PC-3 (cell line): ENCODE measurements around the gene GALNTL6. TPM values are rescaled to one million over a fixed set of nuclear protein-coding genes. Genes with fewer than 3 reads are reported as not detected.

ENCODE experiments used
- ATAC-seq: fragments of 200-7000 bp; cut with Tn5 transposase; 2 replicates; pipeline ENCODE4 v1.9.1; 2020; ENCODE audit warnings: mild to moderate bottlenecking, moderate library complexity
- BruUV-seq: library from RNA; stranded (reverse); fragments of 400-500 nt; replicated peaks from 2 replicates; lab custom pipeline; 2021; lab: Mats Ljungman, UMichigan
- CTCF ChIA-PET: fragments of 300-600 bp; sonication (Branson Sonifier 250); formaldehyde crosslinking; loops from one replicate; lab custom pipeline; 2022; ENCODE audit warnings: antibody characterized with exemption; lab: Charles Lee
- POLR2A ChIA-PET: fragments of 300-600 bp; sonication (Branson Sonifier 250); formaldehyde crosslinking; loops from one replicate; lab custom pipeline; 2022; ENCODE audit warnings: antibody characterized with exemption; ENCODE audit not compliant: unreplicated experiment; lab: Charles Lee
- DNase-seq: peaks from one replicate; pipeline ENCODE4 v3.0.0-alpha.2; 2015
- H2AFZ ChIP-seq: fragments of 300-600 bp; sonication (generic); 2 replicates; pipeline ENCODE4 v1.6.0; 2016; ENCODE audit warnings: antibody characterized with exemption, low read length
- H3F3A ChIP-seq: fragments of 300-600 bp; sonication (generic); one replicate; pipeline ENCODE4 v1.6.0; 2017; ENCODE audit warnings: antibody characterized with exemption, low read length, control low read depth, mild to moderate bottlenecking; ENCODE audit not compliant: unreplicated experiment
- H3K27ac ChIP-seq: fragments of 300-600 bp; sonication (generic); 2 replicates; pipeline ENCODE4 v1.5.1; 2016; ENCODE audit warnings: mild to moderate bottlenecking, low read length
- H3K27me3 ChIP-seq: fragments of 300-600 bp; sonication (generic); 2 replicates; pipeline ENCODE4 v1.6.1; 2016; ENCODE audit warnings: low read length, mixed read lengths
- H3K36me3 ChIP-seq: fragments of 300-600 bp; sonication (generic); 2 replicates; pipeline ENCODE4 v1.6.1; 2016; ENCODE audit warnings: low read depth, mixed run types, low read length, mixed read lengths
- H3K4me1 ChIP-seq: fragments of 300-600 bp; sonication (generic); 2 replicates; pipeline ENCODE4 v1.5.1; 2016; ENCODE audit warnings: low read length; ENCODE audit not compliant: insufficient read depth
- H3K4me2 ChIP-seq: fragments of 300-600 bp; sonication (generic); 2 replicates; pipeline ENCODE4 v1.6.0; 2016; ENCODE audit warnings: low read length
- H3K4me3 ChIP-seq: fragments of 300-600 bp; sonication (generic); 2 replicates; pipeline ENCODE4 v1.5.1; 2016; ENCODE audit warnings: mild to moderate bottlenecking, low read length, mixed read lengths
- H3K79me2 ChIP-seq: fragments of 300-600 bp; sonication (generic); 2 replicates; pipeline ENCODE4 v1.6.1; 2017; ENCODE audit warnings: low read length, mixed read lengths
- H3K9ac ChIP-seq: fragments of 300-600 bp; sonication (generic); 2 replicates; pipeline ENCODE4 v1.6.0; 2016; ENCODE audit warnings: mild to moderate bottlenecking, low read length
- H3K9me2 ChIP-seq: fragments of 300-600 bp; sonication (generic); replicated peaks from 2 replicates; pipeline ENCODE4 v1.6.1; 2016; ENCODE audit warnings: mixed run types, low read length, mixed read lengths
- H3K9me3 ChIP-seq: fragments of 300-600 bp; sonication (generic); 2 replicates; pipeline ENCODE4 v1.6.1; 2016; ENCODE audit warnings: low read length, mixed read lengths
- H4K20me1 ChIP-seq: fragments of 300-600 bp; sonication (generic); 2 replicates; pipeline ENCODE4 v1.6.1; 2016; ENCODE audit warnings: low read length, mixed read lengths
- EZH2 ChIP-seq: fragments of 300-600 bp; sonication (generic); IDR thresholded peaks from one replicate; pipeline ENCODE4 v1.6.1; 2017; ENCODE audit warnings: antibody characterized with exemption, mild to moderate bottlenecking, low read length; ENCODE audit not compliant: unreplicated experiment
- EZH2phosphoT487 ChIP-seq: fragments of 300-600 bp; sonication (generic); IDR thresholded peaks from 2 replicates; pipeline ENCODE4 v1.6.1; 2018; ENCODE audit warnings: mild to moderate bottlenecking, antibody characterized with exemption, low read length, borderline replicate concordance
- intact Hi-C: fragments of 100-400 bp; cut with micrococcal nuclease; formaldehyde crosslinking; loops from 2 replicates; pipeline ENCODE4 v1.9.0; 2023
- total RNA-seq: library from RNA; depleted of rRNA; stranded (reverse); fragments of >200 nt; gene quantifications from 2 replicates; pipeline ENCODE4 v1.2.3, GENCODE V29; 2014
- TF ChIP-seq, protein P1 (sequence below): fragments of 300-600 bp; sonication (generic); conservative IDR thresholded peaks from 2 replicates; pipeline ENCODE4 v1.5.1; 2017; ENCODE audit warnings: antibody characterized with exemption, low read depth, mild to moderate bottlenecking, low read length

GALNTL6 gene
- total RNA-seq, 1 experiment from 2014 or later = not detected

DNA sequence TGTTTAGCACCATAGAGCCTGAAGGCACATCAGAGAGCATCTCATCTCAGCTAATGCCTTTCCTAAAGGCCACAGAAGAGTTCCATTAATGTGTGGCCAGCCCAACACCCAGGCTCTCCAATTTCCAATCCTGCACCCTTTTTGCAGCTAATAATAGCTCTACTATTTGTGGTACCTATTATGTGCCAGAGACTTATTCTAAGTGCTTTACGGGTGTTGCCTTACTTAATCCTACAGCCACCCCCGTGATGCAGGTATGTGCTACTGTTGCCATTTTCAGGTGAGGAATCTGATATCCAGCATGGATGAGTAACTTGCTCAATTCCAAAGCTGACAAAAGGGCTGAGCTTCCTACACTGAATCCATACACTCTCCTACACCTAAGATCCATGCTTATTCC is 1137.8 kb downstream of the GALNTL6 start:
- Histone ChIP-seq H3K4me2 (no peak overlapping the region), H3K79me2 (no peaks in the 10 kb centered on the region), H3K4me1 (peaks cover 11% of the 10 kb centered on the region), H3K9ac (no peak overlapping the region), H3K36me3 (no peaks in the 10 kb centered on the region), H2AFZ (no peak overlapping the region), H4K20me1 (no peaks in the 10 kb centered on the region), H3K9me2 (no peaks in the 10 kb centered on the region), H3K9me3 (no peaks in the 10 kb centered on the region), H3K4me3 (no peak overlapping the region), H3F3A (no peaks in the 10 kb centered on the region), H3K27me3 (0 out of 2 replicates have a peak, but pooled peaks cover 6% of the 10 kb centered on the region), H3K27ac (no peak overlapping the region)
- DNase-seq (no peak), ATAC-seq (no peak)
- no TSS peak for BruUV-seq
- TF ChIP-seq, protein P1, sequence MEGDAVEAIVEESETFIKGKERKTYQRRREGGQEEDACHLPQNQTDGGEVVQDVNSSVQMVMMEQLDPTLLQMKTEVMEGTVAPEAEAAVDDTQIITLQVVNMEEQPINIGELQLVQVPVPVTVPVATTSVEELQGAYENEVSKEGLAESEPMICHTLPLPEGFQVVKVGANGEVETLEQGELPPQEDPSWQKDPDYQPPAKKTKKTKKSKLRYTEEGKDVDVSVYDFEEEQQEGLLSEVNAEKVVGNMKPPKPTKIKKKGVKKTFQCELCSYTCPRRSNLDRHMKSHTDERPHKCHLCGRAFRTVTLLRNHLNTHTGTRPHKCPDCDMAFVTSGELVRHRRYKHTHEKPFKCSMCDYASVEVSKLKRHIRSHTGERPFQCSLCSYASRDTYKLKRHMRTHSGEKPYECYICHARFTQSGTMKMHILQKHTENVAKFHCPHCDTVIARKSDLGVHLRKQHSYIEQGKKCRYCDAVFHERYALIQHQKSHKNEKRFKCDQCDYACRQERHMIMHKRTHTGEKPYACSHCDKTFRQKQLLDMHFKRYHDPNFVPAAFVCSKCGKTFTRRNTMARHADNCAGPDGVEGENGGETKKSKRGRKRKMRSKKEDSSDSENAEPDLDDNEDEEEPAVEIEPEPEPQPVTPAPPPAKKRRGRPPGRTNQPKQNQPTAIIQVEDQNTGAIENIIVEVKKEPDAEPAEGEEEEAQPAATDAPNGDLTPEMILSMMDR = no peak
- TF ChIP-seq EZH2 = no peak
- no peak for TF ChIP-seq EZH2phosphoT487
- ChIA-PET CTCF (interaction anchor here (0.5 kb wide), 1 partner anchor 51 kb away, joined by 4 read pairs; no protein-coding TSS in a partner anchor), POLR2A (no interaction called here)
- intact Hi-C loops = no loop called here

DNA sequence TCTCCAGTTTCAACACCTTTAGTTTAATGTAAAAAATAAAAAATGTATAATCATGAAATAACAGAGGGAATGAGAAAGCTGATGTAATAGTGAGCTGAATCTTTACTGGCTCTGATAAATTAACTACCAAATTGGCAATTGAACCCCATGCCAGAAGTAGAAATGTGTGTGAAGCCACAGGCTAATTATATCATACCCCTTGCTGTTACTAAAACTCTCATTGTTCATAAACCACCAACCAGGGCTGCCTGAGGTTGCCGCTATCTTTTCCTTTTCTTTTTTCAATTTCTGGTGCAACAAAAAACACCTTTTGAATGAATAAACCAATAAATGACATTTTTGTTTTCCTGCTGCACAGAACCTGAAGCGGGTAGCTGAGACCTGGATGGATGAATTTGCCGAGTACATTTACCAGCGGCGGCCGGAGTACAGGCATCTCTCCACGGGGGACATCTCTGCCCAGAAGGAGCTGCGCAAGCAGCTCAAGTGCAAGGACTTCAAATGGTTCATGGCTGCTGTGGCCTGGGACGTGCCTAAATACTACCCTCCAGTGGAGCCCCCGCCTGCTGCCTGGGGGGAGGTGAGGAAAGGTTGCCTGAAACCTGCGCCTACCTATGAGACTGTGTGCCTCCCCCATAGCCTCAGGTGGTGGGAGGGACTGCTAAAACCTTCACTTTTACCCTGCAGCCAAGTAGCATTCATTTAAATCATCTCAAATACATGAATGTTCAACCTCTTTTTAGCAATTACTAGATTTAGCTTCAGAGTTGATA is 1138.7 kb downstream of the GALNTL6 start:
- no peak overlapping the region for H3K4me2 ChIP-seq
- peaks cover 11% of the 10 kb centered on the region for H3K4me1 ChIP-seq
- no TSS peak for BruUV-seq
- H3K79me2 ChIP-seq = no peaks in the 10 kb centered on the region
- H4K20me1 ChIP-seq = no peaks in the 10 kb centered on the region
- no peak overlapping the region for H3K27ac ChIP-seq
- POLR2A ChIA-PET = no interaction called here
- TF ChIP-seq, protein P1 = no peak
- TF ChIP-seq EZH2phosphoT487 = no peak
- DNase-seq = no peak
- H3K9me2 ChIP-seq = no peaks in the 10 kb centered on the region
- intact Hi-C loops = no loop called here
- H3K9me3 ChIP-seq = no peaks in the 10 kb centered on the region
- no peaks in the 10 kb centered on the region for H3K36me3 ChIP-seq
- CTCF ChIA-PET = interaction anchor here (0.5 kb wide), 1 partner anchor 50 kb away, joined by 4 read pairs; no protein-coding TSS in a partner anchor
- H3K27me3 ChIP-seq = no peaks in the 10 kb centered on the region
- no peak overlapping the region for H3K4me3 ChIP-seq
- no peak overlapping the region for H2AFZ ChIP-seq
- no peak overlapping the region for H3K9ac ChIP-seq
- ATAC-seq = no peak
- H3F3A ChIP-seq = no peaks in the 10 kb centered on the region
